OCI-LY7 (cell line): ENCODE results near the gene ARHGEF25. TPM values are rescaled to one million over a fixed set of nuclear protein-coding genes. Genes with fewer than 3 reads are reported as not detected.

Experiments
- Bru-seq: library from RNA; stranded (reverse); fragments of 400-500 nt; gene quantifications from one replicate; lab custom pipeline; 2021; lab: Mats Ljungman, UMichigan
- BruChase-seq, 2 experiments: library from RNA; stranded (reverse); fragments of 400-500 nt; gene quantifications; one replicate each; lab custom pipeline; 2021; lab: Mats Ljungman, UMichigan
- BruUV-seq: library from RNA; stranded (reverse); fragments of 400-500 nt; replicated peaks from 2 replicates; lab custom pipeline; 2021; lab: Mats Ljungman, UMichigan
- CTCF ChIA-PET: fragments of 300-600 bp; sonication (Branson Sonifier 250); formaldehyde crosslinking; loops from one replicate; lab custom pipeline; 2022; ENCODE audit warnings: antibody characterized with exemption; ENCODE audit not compliant: unreplicated experiment; lab: Charles Lee
- POLR2A ChIA-PET: fragments of 300-600 bp; sonication (Branson Sonifier 250); formaldehyde crosslinking; loops from one replicate; lab custom pipeline; 2022; ENCODE audit warnings: antibody characterized with exemption; lab: Charles Lee
- DNase-seq: peaks from one replicate; pipeline ENCODE4 v3.0.0-alpha.2; 2015; ENCODE audit warnings: low spot score
- H2AFZ ChIP-seq: fragments of 200-600 bp; sonication (generic), shearing (Covaris generic); 2 replicates; pipeline ENCODE4 v1.6.1; 2014; ENCODE audit warnings: mild to moderate bottlenecking, antibody characterized with exemption, low read length, moderate library complexity
- H3K27ac ChIP-seq: fragments of 200-600 bp; sonication (generic); 2 replicates; pipeline ENCODE4 v1.5.1; 2014; ENCODE audit warnings: mixed run types, low read depth, mild to moderate bottlenecking, moderate library complexity, low read length, inconsistent platforms; ENCODE audit not compliant: poor library complexity, severe bottlenecking
- H3K36me3 ChIP-seq: fragments of 200-600 bp; sonication (generic); 2 replicates; pipeline ENCODE4 v1.6.1; 2014; ENCODE audit warnings: mild to moderate bottlenecking, antibody characterized with exemption, low read length, moderate library complexity, mixed read lengths; ENCODE audit not compliant: insufficient read depth
- H3K4me1 ChIP-seq: fragments of 200-600 bp; sonication (generic); 2 replicates; pipeline ENCODE4 v1.5.1; 2014; ENCODE audit warnings: mild to moderate bottlenecking, low read length; ENCODE audit not compliant: insufficient read depth, poor library complexity, severe bottlenecking
- H3K4me2 ChIP-seq: fragments of 200-600 bp; sonication (generic); 2 replicates; pipeline ENCODE4 v1.6.1; 2014; ENCODE audit warnings: mild to moderate bottlenecking, low read length
- H3K4me3 ChIP-seq: fragments of 200-600 bp; sonication (generic); 2 replicates; pipeline ENCODE4 v1.5.1; 2014; ENCODE audit warnings: mild to moderate bottlenecking, low read depth, low read length; ENCODE audit not compliant: poor library complexity, severe bottlenecking
- H3K79me2 ChIP-seq: fragments of 200-600 bp; sonication (generic); 2 replicates; pipeline ENCODE4 v1.6.1; 2016; ENCODE audit warnings: low read depth, mild to moderate bottlenecking, low read length, moderate library complexity, mixed read lengths; ENCODE audit not compliant: insufficient read depth
- H3K9me2 ChIP-seq: fragments of 200-600 bp; sonication (generic); 2 replicates; pipeline ENCODE4 v1.6.1; 2016; ENCODE audit warnings: mild to moderate bottlenecking, low read length, mixed read lengths; ENCODE audit not compliant: insufficient read depth
- H3K9me3 ChIP-seq: fragments of 200-600 bp; sonication (generic); 2 replicates; pipeline ENCODE4 v1.6.1; 2014; ENCODE audit warnings: mild to moderate bottlenecking, mixed run types, low read length, mixed read lengths
- H4K20me1 ChIP-seq: fragments of 200-600 bp; sonication (generic); 2 replicates; pipeline ENCODE4 v1.6.1; 2014; ENCODE audit warnings: mild to moderate bottlenecking, antibody characterized with exemption, low read length, moderate library complexity, mixed read lengths; ENCODE audit not compliant: insufficient read depth
- EZH2phosphoT487 ChIP-seq: fragments of 200-600 bp; sonication (generic); IDR thresholded peaks from 2 replicates; pipeline ENCODE4 v1.6.1; 2018; ENCODE audit warnings: low read depth, borderline replicate concordance, mild to moderate bottlenecking, mixed run types, antibody characterized with exemption, low read length, moderate library complexity, mixed read lengths
- intact Hi-C: fragments of 100-400 bp; cut with micrococcal nuclease; formaldehyde crosslinking; loops from one replicate; pipeline ENCODE4 v1.10.0; 2022; ENCODE audit not compliant: unreplicated experiment
- long read RNA-seq: library from polyadenylated mRNA; stranded (forward); transcript quantifications from one replicate; pipeline ENCODE4 v2.0.0, GENCODE V29; 2022
- total RNA-seq, 2 experiments: library from RNA; depleted of rRNA in 1 of 2; stranded (reverse); fragments of >200 nt in 1 of 2; shearing (Covaris generic) in 1 of 2; gene quantifications; 2 replicates each; pipeline ENCODE4 v1.2.3, GENCODE V29; 2014 to 2022
- TF ChIP-seq, protein P1 (sequence below): fragments of 200-600 bp; sonication (generic); conservative IDR thresholded peaks from 2 replicates; pipeline ENCODE4 v1.5.1; 2014; ENCODE audit warnings: mild to moderate bottlenecking, antibody characterized with exemption, low read length, moderate library complexity, mixed read lengths

The ARHGEF25 gene
- total RNA-seq (2014; rRNA removed; shearing (Covaris generic)): not detected in 2 replicates
- total RNA-seq (2022): not detected in 2 replicates
- not detected for Bru-seq, nascent RNA
- not detected for BruChase-seq, experiment 1, labeled RNA remaining after a 6-hour chase
- BruChase-seq, experiment 2, labeled RNA remaining after a 2-hour chase: not detected
- long read RNA-seq: 0 reads

DNA sequence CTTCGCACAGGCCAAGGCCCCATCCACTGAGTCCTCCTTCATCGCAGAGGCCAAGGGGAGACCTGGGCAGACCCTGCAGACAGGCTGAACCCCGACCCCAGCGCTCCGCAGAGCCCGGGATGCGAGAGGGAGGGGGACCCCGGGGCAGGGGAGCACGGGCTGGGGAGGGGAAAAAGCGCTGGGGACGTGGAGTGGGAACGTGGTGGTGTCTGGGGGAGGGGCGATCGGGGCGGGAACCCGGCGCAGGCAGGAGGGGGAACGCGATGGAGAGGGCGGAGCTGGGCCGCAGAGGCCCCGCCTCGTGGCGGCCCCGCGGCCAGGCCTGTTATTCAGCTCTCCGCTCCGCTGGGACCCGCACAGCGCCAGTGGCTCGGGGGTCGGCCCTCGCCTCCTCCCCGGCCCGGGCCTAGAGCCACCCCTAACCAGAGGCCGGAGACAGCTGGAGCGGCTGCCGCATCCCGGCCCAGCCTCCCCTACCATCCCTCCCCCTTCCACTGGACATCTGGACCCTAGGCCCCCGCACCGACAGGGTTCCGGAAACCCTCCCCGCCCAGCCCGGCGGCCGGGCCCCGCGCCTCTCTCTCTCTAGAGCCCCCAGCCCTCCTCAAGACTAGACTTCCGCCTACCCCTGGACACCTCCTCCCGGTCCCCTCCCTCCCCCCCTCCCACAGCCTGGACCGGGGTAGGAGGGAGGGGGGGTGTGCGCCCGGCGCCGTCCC, at the start of gene ARHGEF25:
TSS of gene ARHGEF25 (plus strand) at position 328 of the 719 bp plus-strand sequence. CDS start 460 bp downstream, outside the sequence.
- Histone ChIP-seq H3K4me3 (no peak within 1 kb of the TSS), H3K9me3 (no peaks in the 10 kb centered on the region), H3K4me2 (no peak within 1 kb of the TSS; the same call in 1 of the 2 replicates), H3K9me2 (no peaks in the 10 kb centered on the region), H3K36me3 (no peaks in the 10 kb centered on the region), H3K79me2 (no peaks in the 10 kb centered on the region), H4K20me1 (no peaks in the 10 kb centered on the region), H3K4me1 (peaks cover 15% of the 10 kb centered on the region), H2AFZ (no peak within 1 kb of the TSS), H3K27ac (no peak within 1 kb of the TSS)
- ChIA-PET POLR2A (no interaction called here), CTCF (no interaction called here)
- TF ChIP-seq, protein P1, sequence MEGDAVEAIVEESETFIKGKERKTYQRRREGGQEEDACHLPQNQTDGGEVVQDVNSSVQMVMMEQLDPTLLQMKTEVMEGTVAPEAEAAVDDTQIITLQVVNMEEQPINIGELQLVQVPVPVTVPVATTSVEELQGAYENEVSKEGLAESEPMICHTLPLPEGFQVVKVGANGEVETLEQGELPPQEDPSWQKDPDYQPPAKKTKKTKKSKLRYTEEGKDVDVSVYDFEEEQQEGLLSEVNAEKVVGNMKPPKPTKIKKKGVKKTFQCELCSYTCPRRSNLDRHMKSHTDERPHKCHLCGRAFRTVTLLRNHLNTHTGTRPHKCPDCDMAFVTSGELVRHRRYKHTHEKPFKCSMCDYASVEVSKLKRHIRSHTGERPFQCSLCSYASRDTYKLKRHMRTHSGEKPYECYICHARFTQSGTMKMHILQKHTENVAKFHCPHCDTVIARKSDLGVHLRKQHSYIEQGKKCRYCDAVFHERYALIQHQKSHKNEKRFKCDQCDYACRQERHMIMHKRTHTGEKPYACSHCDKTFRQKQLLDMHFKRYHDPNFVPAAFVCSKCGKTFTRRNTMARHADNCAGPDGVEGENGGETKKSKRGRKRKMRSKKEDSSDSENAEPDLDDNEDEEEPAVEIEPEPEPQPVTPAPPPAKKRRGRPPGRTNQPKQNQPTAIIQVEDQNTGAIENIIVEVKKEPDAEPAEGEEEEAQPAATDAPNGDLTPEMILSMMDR: no peak
- no peak for TF ChIP-seq EZH2phosphoT487
- DNase-seq: no peak
- BruUV-seq: no TSS peak
- intact Hi-C loops: no loop called here

DNA sequence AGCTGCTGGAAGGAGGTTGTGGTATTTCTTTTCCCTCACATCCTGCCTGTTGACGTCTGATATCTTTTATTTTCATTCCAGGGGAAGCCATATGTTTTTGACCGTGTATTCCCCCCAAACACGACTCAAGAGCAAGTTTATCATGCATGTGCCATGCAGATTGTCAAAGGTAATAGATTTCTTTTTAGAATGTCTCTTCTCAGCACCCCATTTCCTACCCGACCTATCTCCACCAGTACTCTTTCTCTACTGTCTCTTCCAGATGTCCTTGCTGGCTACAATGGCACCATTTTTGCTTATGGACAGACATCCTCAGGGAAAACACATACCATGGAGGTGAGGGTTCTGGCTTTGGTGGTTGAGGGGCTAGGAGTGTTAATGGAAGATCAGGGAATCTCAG, 47.9 kb upstream of the ARHGEF25 start:
- Histone ChIP-seq H3K9me2 (no peaks in the 10 kb centered on the region), H3K4me1 (no peaks in the 10 kb centered on the region), H2AFZ (no peak overlapping the region), H3K27ac (no peak overlapping the region), H3K4me3 (no peak overlapping the region), H3K9me3 (no peaks in the 10 kb centered on the region), H3K79me2 (no peaks in the 10 kb centered on the region), H3K4me2 (no peak overlapping the region), H4K20me1 (no peaks in the 10 kb centered on the region), H3K36me3 (no peaks in the 10 kb centered on the region)
- TF ChIP-seq, protein P1: no peak
- no peak for TF ChIP-seq EZH2phosphoT487
- no peak for DNase-seq
- BruUV-seq: no TSS peak
- CTCF ChIA-PET: no interaction called here
- intact Hi-C loops: no loop called here
- POLR2A ChIA-PET: no interaction called here
